ENCODE results near the gene QSOX2.

Gene QSOX2

GRCh38 chr9:136292026-136292538 lies 46.5 kb upstream of the QSOX2 start:
- no peak for DNase-seq (ENCODE audit: extremely low read depth, low read depth)
- no peak for TF ChIP-seq CTCF (IDR thresholded peaks at IDR 0.05; ENCODE audit: low read depth, low read length, missing control alignments)
- H3K4me3 ChIP-seq (replicated peaks; ENCODE audit: low read depth, low read length) = no peak overlapping the region

GRCh38 chr9:136291306-136292025 lies 45.9 kb upstream of the QSOX2 start:
- no peak for DNase-seq (ENCODE audit: extremely low read depth, low read depth)
- H3K4me3 ChIP-seq (replicated peaks; ENCODE audit: low read depth, low read length) = no peak overlapping the region
- no peak for TF ChIP-seq CTCF (IDR thresholded peaks at IDR 0.05; ENCODE audit: low read depth, low read length, missing control alignments)

GRCh38 chr9:136290508-136291000 lies 44.9 kb upstream of the QSOX2 start:
- TF ChIP-seq CTCF (IDR thresholded peaks at IDR 0.05; ENCODE audit: low read depth, low read length, missing control alignments) = no peak
- DNase-seq (ENCODE audit: extremely low read depth, low read depth) = no peak
- no peak overlapping the region for H3K4me3 ChIP-seq (replicated peaks; ENCODE audit: low read depth, low read length)

GRCh38 chr9:136289651-136290507 lies 44.3 kb upstream of the QSOX2 start:
- H3K4me3 ChIP-seq (replicated peaks; ENCODE audit: low read depth, low read length) = no peak overlapping the region
- no peak for TF ChIP-seq CTCF (IDR thresholded peaks at IDR 0.05; ENCODE audit: low read depth, low read length, missing control alignments)
- no peak for DNase-seq (ENCODE audit: extremely low read depth, low read depth)

GRCh38 chr9:136287960-136288753 lies 42.5 kb upstream of the QSOX2 start:
- DNase-seq (ENCODE audit: extremely low read depth, low read depth) = no peak
- H3K4me3 ChIP-seq (replicated peaks; ENCODE audit: low read depth, low read length) = no peak overlapping the region
- no peak for TF ChIP-seq CTCF (IDR thresholded peaks at IDR 0.05; ENCODE audit: low read depth, low read length, missing control alignments)

GRCh38 chr9:136286987-136287379 lies 41.4 kb upstream of the QSOX2 start:
- no peak for TF ChIP-seq CTCF (IDR thresholded peaks at IDR 0.05; ENCODE audit: low read depth, low read length, missing control alignments)
- no peak for DNase-seq (ENCODE audit: extremely low read depth, low read depth)
- no peak overlapping the region for H3K4me3 ChIP-seq (replicated peaks; ENCODE audit: low read depth, low read length)

Data from HFF-Myc (cell line).